Measurements from ENCODE around the gene KIAA0319L. TPM values are rescaled to one million over a fixed set of nuclear protein-coding genes. Genes with fewer than 3 reads are reported as not detected.
A peak's percentile ranks its signal among the peaks of the same experiment; 100 is the strongest.

KIAA0319L gene
- total RNA-seq, 1 experiment from 2014 or later, result 46.4 TPM

GRCh38 chr1:35519432-35519831 lies 37.8 kb downstream of the KIAA0319L start:
- Histone ChIP-seq H3K23ac (ENCODE audit: insufficient read length, low read depth, low read length) (no peak overlapping the region), H3K4me2 (ENCODE audit: insufficient read depth, insufficient read length, low read length) (no peak overlapping the region), H3K9ac (ENCODE audit: extremely low read depth, insufficient read length, low read length) (no peak overlapping the region), H3K18ac (ENCODE audit: insufficient read length, low read depth, low read length) (no peak overlapping the region), H3K9me3 (ENCODE audit: control insufficient read depth, low read depth, low read length) (peaks cover 5% of the 10 kb centered on the region), H3K4ac (ENCODE audit: low read depth, low read length) (no peak overlapping the region), H4K5ac (ENCODE audit: insufficient read length, low read depth, low read length) (no peak overlapping the region), H2BK120ac (ENCODE audit: low read depth, low read length, poor library complexity, severe bottlenecking) (no peak overlapping the region), H3K79me2 (ENCODE audit: insufficient read depth, low read length) (no peaks in the 10 kb centered on the region; the same call in 1 of the 2 replicates), H2AK5ac (ENCODE audit: insufficient read length, low read length) (no peak overlapping the region), H2AFZ (ENCODE audit: low read length) (no peak overlapping the region), H4K91ac (ENCODE audit: insufficient read length, low read depth, low read length) (no peak overlapping the region), H3K14ac (ENCODE audit: insufficient read depth, low read length) (no peak overlapping the region), H2BK15ac (ENCODE audit: low read depth, low read length) (no peak overlapping the region), H3K27me3 (ENCODE audit: insufficient read depth, low read length) (no peaks in the 10 kb centered on the region), H3T11ph (ENCODE audit: low read length) (no peak overlapping the region), H3K79me1 (ENCODE audit: insufficient read depth, low read depth, low read length, poor library complexity, severe bottlenecking) (no peaks in the 10 kb centered on the region), H3K23me2 (ENCODE audit: insufficient read length, low read depth, low read length, poor library complexity, severe bottlenecking) (no peaks in the 10 kb centered on the region), H3K4me1 (ENCODE audit: insufficient read depth, low read length) (peaks cover 4% of the 10 kb centered on the region; the same call in 1 of the 2 replicates), H4K20me1 (ENCODE audit: control insufficient read depth, insufficient read depth, insufficient read length) (no peaks in the 10 kb centered on the region), H4K8ac (replicated peaks; ENCODE audit: insufficient read length, low read depth, low read length) (no peak overlapping the region), H3K27ac (ENCODE audit: insufficient read length, low read depth, low read length) (no peak overlapping the region), H2BK12ac (ENCODE audit: insufficient read length, low read depth, low read length) (no peak overlapping the region), H2BK5ac (ENCODE audit: insufficient read length, low read length) (no peak overlapping the region), H2BK20ac (ENCODE audit: low read depth, low read length, poor library complexity, severe bottlenecking) (no peak overlapping the region), H3K56ac (ENCODE audit: insufficient read length, low read depth, low read length) (no peak overlapping the region)
- DNase-seq, result no peak
- Mint-ChIP-seq H3K36me3 (ENCODE audit: insufficient read depth in 1 of 3, low read depth in 3 of 3) (peaks cover 30 to 50% (median 33%) of the 10 kb centered on the region in 3 experiments), H3K4me3 (no peak overlapping the region), H3K27me3 (ENCODE audit: low read depth) (no peaks in the 10 kb centered on the region), H3K9me3 (peaks cover 30 to 32% of the 10 kb centered on the region in 2 experiments), H3K27ac (0 out of 7 replicates have a peak overlapping the region, but pooled peaks of 1 of the 3 experiments have one; percentile 11), H3K4me1 (peaks cover 10 to 12% of the 10 kb centered on the region in 2 experiments)
- TF ChIP-seq CTCF (conservative IDR thresholded peaks at IDR 0.05), result no peak
- no CpG with 5 or more reads among the region's 2 CpGs for WGBS (ENCODE audit: extremely low coverage, insufficient read length, low lambda C conversion rate)

Data from H9 (cell line).